Upper lobe of left lung (tissue), 4 donors: Measurements from ENCODE around the gene CPLANE1.

Experiments
- CTCF ChIP-seq, 6 experiments: fragments of 450-650 bp in 4 of 6; fragments of 200-600 bp in 2 of 6; sonication (generic) in 2 of 6; IDR thresholded peaks; one replicate each; pipeline ENCODE4 v1.5.1; 2016 to 2019; ENCODE audit warnings: antibody characterized with exemption in 6 of 6
- POLR2A ChIP-seq, 4 donors: fragments of 450-650 bp; IDR thresholded peaks; one replicate each; pipeline ENCODE4 v1.5.1; 2016 to 2017; ENCODE audit warnings: antibody characterized with exemption in 4 of 4, mild to moderate bottlenecking in 2 of 4
- POLR2AphosphoS5 ChIP-seq, 2 donors: sonication (generic); formaldehyde crosslinking; IDR thresholded peaks; one replicate each; pipeline ENCODE4 v1.5.1; 2017; ENCODE audit warnings: antibody characterized with exemption in 2 of 2

- no peak for TF ChIP-seq POLR2A (IDR thresholded peaks at IDR 0.05)
- TF ChIP-seq CTCF (IDR thresholded peaks at IDR 0.05) = no peak
- TF ChIP-seq POLR2AphosphoS5 (IDR thresholded peaks at IDR 0.05) = no peak
Observed at GRCh38 chr5:37184748-37185364, 64.3 kb downstream of the CPLANE1 start.
